ENCODE data around the gene RAP1GAP.

RAP1GAP gene

GRCh38 chr1:21662426-21663247 is 6.5 kb downstream of the RAP1GAP start:
- no peak for DNase-seq (ENCODE audit: low read depth in 2 of 2, low spot score in 1 of 2)

- DNase-seq (ENCODE audit: low read depth in 2 of 2, low spot score in 1 of 2): no peak
These were observed 7.3 kb downstream of the RAP1GAP start for GRCh38 chr1:21661886-21662285.

- no peak for DNase-seq (ENCODE audit: low read depth in 2 of 2, low spot score in 1 of 2)
These were observed 9.2 kb downstream of the RAP1GAP start for GRCh38 chr1:21659924-21660326.

GRCh38 chr1:21659099-21659923 is 9.8 kb downstream of the RAP1GAP start:
- DNase-seq (ENCODE audit: low read depth in 2 of 2, low spot score in 1 of 2): peak; percentile 42 to 49

- DNase-seq (ENCODE audit: low read depth in 2 of 2, low spot score in 1 of 2): no peak
These were observed 11.5 kb downstream of the RAP1GAP start for GRCh38 chr1:21657456-21658190.

GRCh38 chr1:21655748-21656147 is 13.4 kb downstream of the RAP1GAP start:
- DNase-seq (ENCODE audit: low read depth in 2 of 2, low spot score in 1 of 2): no peak

GRCh38 chr1:21655259-21655658 is 13.9 kb downstream of the RAP1GAP start:
- DNase-seq (ENCODE audit: low read depth in 2 of 2, low spot score in 1 of 2): no peak

- DNase-seq (ENCODE audit: low read depth in 2 of 2, low spot score in 1 of 2): no peak
These were observed 14.9 kb downstream of the RAP1GAP start for GRCh38 chr1:21654209-21654608.

GRCh38 chr1:21653744-21654100 is 15.4 kb downstream of the RAP1GAP start:
- no peak for DNase-seq (ENCODE audit: low read depth in 2 of 2, low spot score in 1 of 2)

- DNase-seq (ENCODE audit: low read depth in 2 of 2, low spot score in 1 of 2): no peak
These were observed 16.0 kb downstream of the RAP1GAP start for GRCh38 chr1:21652937-21653743.

- DNase-seq (ENCODE audit: low read depth in 2 of 2, low spot score in 1 of 2): no peak
These were observed 16.8 kb downstream of the RAP1GAP start for GRCh38 chr1:21652101-21652936.

GRCh38 chr1:21651214-21652042 is 17.7 kb downstream of the RAP1GAP start:
- peak in 1 of 2 donors; percentile 1 for DNase-seq (ENCODE audit: low read depth in 2 of 2, low spot score in 1 of 2)

- no peak for DNase-seq (ENCODE audit: low read depth in 2 of 2, low spot score in 1 of 2)
These were observed 18.8 kb downstream of the RAP1GAP start for GRCh38 chr1:21650400-21650799.

GRCh38 chr1:21649315-21649714 is 19.8 kb downstream of the RAP1GAP start:
- DNase-seq (ENCODE audit: low read depth in 2 of 2, low spot score in 1 of 2): no peak

- no peak for DNase-seq (ENCODE audit: low read depth in 2 of 2, low spot score in 1 of 2)
These were observed 20.4 kb downstream of the RAP1GAP start for GRCh38 chr1:21648791-21649190.

GRCh38 chr1:21648352-21648730 is 20.8 kb downstream of the RAP1GAP start:
- no peak for DNase-seq (ENCODE audit: low read depth in 2 of 2, low spot score in 1 of 2)

- DNase-seq (ENCODE audit: low read depth in 2 of 2, low spot score in 1 of 2): no peak
These were observed 21.5 kb downstream of the RAP1GAP start for GRCh38 chr1:21647431-21648351.

GRCh38 chr1:21645550-21645949 is 23.6 kb downstream of the RAP1GAP start:
- DNase-seq (ENCODE audit: low read depth in 2 of 2, low spot score in 1 of 2): no peak
